ENCODE measurements around the gene GUCA1C. TPM values are rescaled to one million over a fixed set of nuclear protein-coding genes. Genes with fewer than 3 reads are reported as not detected.

Gene GUCA1C
- total RNA-seq, 1 donor from 2014 or later = not detected

GRCh38 chr3:108894981-108895380, 58.7 kb downstream of the GUCA1C start:
- Histone ChIP-seq H3K4me2 (ENCODE audit: low read length) (no peak overlapping the region), H3K9me3 (ENCODE audit: insufficient read depth, low read depth, low read length) (no peaks in the 10 kb centered on the region), H2AFZ (ENCODE audit: low read depth, low read length) (no peak overlapping the region), H3K9ac (ENCODE audit: low read length) (no peak overlapping the region), H3K79me2 (ENCODE audit: insufficient read depth, low read length) (no peaks in the 10 kb centered on the region), H4K20me1 (ENCODE audit: insufficient read depth, low read length) (no peaks in the 10 kb centered on the region), H3K27me3 (ENCODE audit: insufficient read depth, low read length) (no peaks in the 10 kb centered on the region), H3K27ac (ENCODE audit: low read depth, low read length) (no peak overlapping the region), H3K4me3 (ENCODE audit: insufficient read depth, low read depth, low read length) (no peak overlapping the region), H3K4me1 (ENCODE audit: insufficient read depth, low read length) (no peaks in the 10 kb centered on the region), H3K36me3 (ENCODE audit: insufficient read depth, low read length) (no peaks in the 10 kb centered on the region)
- H3K27ac Mint-ChIP-seq (ENCODE audit: unreplicated experiment) = no peak overlapping the region
- H3K36me3 Mint-ChIP-seq (ENCODE audit: low read depth, unreplicated experiment) = no peaks in the 10 kb centered on the region
- DNase-seq (ENCODE audit: low read depth) (no peak), FAIRE-seq (no peak)
- H3K27me3 Mint-ChIP-seq (ENCODE audit: low read depth, unreplicated experiment) = peaks cover 3% of the 10 kb centered on the region
- no peak for TF ChIP-seq CTCF (IDR thresholded peaks at IDR 0.05; ENCODE audit: insufficient read depth, low read depth, low read length)
- TF ChIP-seq EZH2 (IDR thresholded peaks at IDR 0.05; ENCODE audit: insufficient read depth, low read length) = no peak
- H3K4me1 Mint-ChIP-seq (ENCODE audit: low read depth, unreplicated experiment) = no peaks in the 10 kb centered on the region
- no peaks in the 10 kb centered on the region for H3K9me3 Mint-ChIP-seq (ENCODE audit: unreplicated experiment)
- H3K4me3 Mint-ChIP-seq (ENCODE audit: unreplicated experiment) = no peak overlapping the region

- Mint-ChIP-seq H3K27ac (ENCODE audit: unreplicated experiment) (no peak overlapping the region), H3K4me3 (ENCODE audit: unreplicated experiment) (no peak overlapping the region), H3K36me3 (ENCODE audit: low read depth, unreplicated experiment) (no peaks in the 10 kb centered on the region), H3K9me3 (ENCODE audit: unreplicated experiment) (no peaks in the 10 kb centered on the region), H3K4me1 (ENCODE audit: low read depth, unreplicated experiment) (no peaks in the 10 kb centered on the region), H3K27me3 (ENCODE audit: low read depth, unreplicated experiment) (peaks cover 3% of the 10 kb centered on the region)
- no peaks in the 10 kb centered on the region for H3K36me3 ChIP-seq (ENCODE audit: insufficient read depth, low read length)
- H4K20me1 ChIP-seq (ENCODE audit: insufficient read depth, low read length) = no peaks in the 10 kb centered on the region
- H3K27me3 ChIP-seq (ENCODE audit: insufficient read depth, low read length) = no peaks in the 10 kb centered on the region
- H3K4me2 ChIP-seq (ENCODE audit: low read length) = no peak overlapping the region
- DNase-seq (ENCODE audit: low read depth) (no peak), FAIRE-seq (no peak)
- H3K4me1 ChIP-seq (ENCODE audit: insufficient read depth, low read length) = no peaks in the 10 kb centered on the region
- H2AFZ ChIP-seq (ENCODE audit: low read depth, low read length) = no peak overlapping the region
- TF ChIP-seq EZH2 (IDR thresholded peaks at IDR 0.05; ENCODE audit: insufficient read depth, low read length) (no peak), CTCF (IDR thresholded peaks at IDR 0.05; ENCODE audit: insufficient read depth, low read depth, low read length) (no peak)
- no peak overlapping the region for H3K4me3 ChIP-seq (ENCODE audit: insufficient read depth, low read depth, low read length)
- no peak overlapping the region for H3K27ac ChIP-seq (ENCODE audit: low read depth, low read length)
- H3K9me3 ChIP-seq (ENCODE audit: insufficient read depth, low read depth, low read length) = no peaks in the 10 kb centered on the region
- H3K79me2 ChIP-seq (ENCODE audit: insufficient read depth, low read length) = no peaks in the 10 kb centered on the region
- H3K9ac ChIP-seq (ENCODE audit: low read length) = no peak overlapping the region
Observed at GRCh38 chr3:108891833-108892232, 61.8 kb downstream of the GUCA1C start.

GRCh38 chr3:108887777-108888176, 65.9 kb downstream of the GUCA1C start:
- H3K4me2 ChIP-seq (ENCODE audit: low read length) = no peak overlapping the region
- H3K9me3 Mint-ChIP-seq (ENCODE audit: unreplicated experiment) = no peaks in the 10 kb centered on the region
- TF ChIP-seq CTCF (IDR thresholded peaks at IDR 0.05; ENCODE audit: insufficient read depth, low read depth, low read length) = no peak
- no peak for TF ChIP-seq EZH2 (IDR thresholded peaks at IDR 0.05; ENCODE audit: insufficient read depth, low read length)
- no peak overlapping the region for H3K4me3 Mint-ChIP-seq (ENCODE audit: unreplicated experiment)
- no peaks in the 10 kb centered on the region for H3K27me3 ChIP-seq (ENCODE audit: insufficient read depth, low read length)
- H2AFZ ChIP-seq (ENCODE audit: low read depth, low read length) = no peak overlapping the region
- no peaks in the 10 kb centered on the region for H3K4me1 Mint-ChIP-seq (ENCODE audit: low read depth, unreplicated experiment)
- no peaks in the 10 kb centered on the region for H3K36me3 Mint-ChIP-seq (ENCODE audit: low read depth, unreplicated experiment)
- H3K27ac ChIP-seq (ENCODE audit: low read depth, low read length) = no peak overlapping the region
- H3K36me3 ChIP-seq (ENCODE audit: insufficient read depth, low read length) = no peaks in the 10 kb centered on the region
- H3K9me3 ChIP-seq (ENCODE audit: insufficient read depth, low read depth, low read length) = no peaks in the 10 kb centered on the region
- no peak for DNase-seq (ENCODE audit: low read depth)
- H3K4me1 ChIP-seq (ENCODE audit: insufficient read depth, low read length) = no peaks in the 10 kb centered on the region
- H3K27ac Mint-ChIP-seq (ENCODE audit: unreplicated experiment) = no peak overlapping the region
- no peaks in the 10 kb centered on the region for H3K79me2 ChIP-seq (ENCODE audit: insufficient read depth, low read length)
- no peak overlapping the region for H3K9ac ChIP-seq (ENCODE audit: low read length)
- no peak overlapping the region for H3K4me3 ChIP-seq (ENCODE audit: insufficient read depth, low read depth, low read length)
- FAIRE-seq = no peak
- H3K27me3 Mint-ChIP-seq (ENCODE audit: low read depth, unreplicated experiment) = peaks cover 3% of the 10 kb centered on the region
- H4K20me1 ChIP-seq (ENCODE audit: insufficient read depth, low read length) = no peaks in the 10 kb centered on the region
